ENCODE measurements around the gene AEBP1.

DNA sequence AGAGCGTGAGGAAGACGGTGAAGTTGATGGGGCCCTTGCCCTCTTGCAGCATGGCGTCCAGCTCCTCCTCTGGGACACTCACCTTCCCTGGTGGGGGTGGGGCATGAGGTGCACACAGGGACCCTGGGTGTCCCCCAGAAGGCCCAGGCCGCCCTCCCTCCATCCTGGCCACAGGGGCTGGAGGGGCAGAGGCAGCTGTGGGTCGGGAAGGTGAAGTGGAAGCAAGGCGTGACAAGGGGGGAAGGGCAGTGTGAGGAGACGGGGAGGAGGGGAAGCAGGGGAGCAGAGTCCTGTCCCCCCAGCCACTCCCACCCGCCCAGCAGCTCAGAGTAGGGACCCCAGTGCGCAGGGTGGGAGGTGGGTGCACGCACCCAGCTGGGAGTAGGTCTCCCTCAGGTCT lies 36.2 kb downstream of the AEBP1 start:
- TF ChIP-seq, protein P1, sequence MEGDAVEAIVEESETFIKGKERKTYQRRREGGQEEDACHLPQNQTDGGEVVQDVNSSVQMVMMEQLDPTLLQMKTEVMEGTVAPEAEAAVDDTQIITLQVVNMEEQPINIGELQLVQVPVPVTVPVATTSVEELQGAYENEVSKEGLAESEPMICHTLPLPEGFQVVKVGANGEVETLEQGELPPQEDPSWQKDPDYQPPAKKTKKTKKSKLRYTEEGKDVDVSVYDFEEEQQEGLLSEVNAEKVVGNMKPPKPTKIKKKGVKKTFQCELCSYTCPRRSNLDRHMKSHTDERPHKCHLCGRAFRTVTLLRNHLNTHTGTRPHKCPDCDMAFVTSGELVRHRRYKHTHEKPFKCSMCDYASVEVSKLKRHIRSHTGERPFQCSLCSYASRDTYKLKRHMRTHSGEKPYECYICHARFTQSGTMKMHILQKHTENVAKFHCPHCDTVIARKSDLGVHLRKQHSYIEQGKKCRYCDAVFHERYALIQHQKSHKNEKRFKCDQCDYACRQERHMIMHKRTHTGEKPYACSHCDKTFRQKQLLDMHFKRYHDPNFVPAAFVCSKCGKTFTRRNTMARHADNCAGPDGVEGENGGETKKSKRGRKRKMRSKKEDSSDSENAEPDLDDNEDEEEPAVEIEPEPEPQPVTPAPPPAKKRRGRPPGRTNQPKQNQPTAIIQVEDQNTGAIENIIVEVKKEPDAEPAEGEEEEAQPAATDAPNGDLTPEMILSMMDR (IDR thresholded peaks at IDR 0.05; ENCODE audit: low read depth, low read length): no peak
- TF ChIP-seq EZH2phosphoT487 (IDR thresholded peaks at IDR 0.05; ENCODE audit: low read depth): no peak

Measured in OCI-LY3 (cell line).